ENCODE measurements around the gene MAP3K20.

MAP3K20 gene

DNA sequence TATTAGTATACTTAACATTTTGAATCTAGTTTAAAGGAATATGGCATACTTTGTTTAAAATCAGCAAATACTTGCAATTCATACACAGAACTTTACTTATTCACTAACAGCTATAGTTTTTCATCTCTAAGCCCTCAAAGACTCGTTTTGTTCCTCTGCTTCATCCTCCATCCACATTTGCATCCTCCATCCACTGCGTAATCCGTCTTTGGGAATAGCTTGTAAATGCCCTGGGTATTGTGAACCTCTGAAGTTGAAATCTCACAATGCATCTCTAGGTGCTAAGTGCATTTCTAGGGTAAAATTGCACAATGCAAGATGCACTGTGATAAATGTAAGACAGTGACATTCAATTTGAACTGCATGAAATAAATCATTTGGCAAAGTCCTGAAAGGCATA lies 163.2 kb downstream of the MAP3K20 start:
- TF ChIP-seq, protein P1, sequence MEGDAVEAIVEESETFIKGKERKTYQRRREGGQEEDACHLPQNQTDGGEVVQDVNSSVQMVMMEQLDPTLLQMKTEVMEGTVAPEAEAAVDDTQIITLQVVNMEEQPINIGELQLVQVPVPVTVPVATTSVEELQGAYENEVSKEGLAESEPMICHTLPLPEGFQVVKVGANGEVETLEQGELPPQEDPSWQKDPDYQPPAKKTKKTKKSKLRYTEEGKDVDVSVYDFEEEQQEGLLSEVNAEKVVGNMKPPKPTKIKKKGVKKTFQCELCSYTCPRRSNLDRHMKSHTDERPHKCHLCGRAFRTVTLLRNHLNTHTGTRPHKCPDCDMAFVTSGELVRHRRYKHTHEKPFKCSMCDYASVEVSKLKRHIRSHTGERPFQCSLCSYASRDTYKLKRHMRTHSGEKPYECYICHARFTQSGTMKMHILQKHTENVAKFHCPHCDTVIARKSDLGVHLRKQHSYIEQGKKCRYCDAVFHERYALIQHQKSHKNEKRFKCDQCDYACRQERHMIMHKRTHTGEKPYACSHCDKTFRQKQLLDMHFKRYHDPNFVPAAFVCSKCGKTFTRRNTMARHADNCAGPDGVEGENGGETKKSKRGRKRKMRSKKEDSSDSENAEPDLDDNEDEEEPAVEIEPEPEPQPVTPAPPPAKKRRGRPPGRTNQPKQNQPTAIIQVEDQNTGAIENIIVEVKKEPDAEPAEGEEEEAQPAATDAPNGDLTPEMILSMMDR (IDR thresholded peaks at IDR 0.05; ENCODE audit: low read length, missing control alignments) = no peak
- no peak overlapping the region for H3K4me3 ChIP-seq (replicated peaks; ENCODE audit: low read depth, low read length)
- DNase-seq (ENCODE audit: low read depth) = no peak

DNA sequence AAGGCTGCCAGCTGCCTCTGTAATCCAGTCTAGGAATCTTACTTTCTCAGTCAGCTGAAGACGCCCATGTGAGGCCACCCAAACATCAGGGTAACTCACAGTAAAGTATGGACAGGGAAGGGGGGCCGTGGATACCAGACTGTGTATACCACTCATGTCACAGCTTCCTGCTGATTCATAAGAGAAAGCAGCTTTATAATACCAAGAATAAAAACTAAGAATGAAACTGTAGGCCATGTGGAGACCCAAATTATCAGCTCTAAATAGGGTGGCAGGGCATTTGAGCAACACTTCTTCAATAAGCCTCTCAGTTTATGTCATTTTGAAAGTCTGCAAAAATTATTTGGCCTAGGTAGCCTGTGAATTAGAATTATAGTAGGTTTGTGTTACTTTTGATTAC lies 164.0 kb downstream of the MAP3K20 start:
- H3K4me3 ChIP-seq (replicated peaks; ENCODE audit: low read depth, low read length) = no peak overlapping the region
- no peak for DNase-seq (ENCODE audit: low read depth)
- TF ChIP-seq, protein P1 (IDR thresholded peaks at IDR 0.05; ENCODE audit: low read length, missing control alignments) = no peak

DNA sequence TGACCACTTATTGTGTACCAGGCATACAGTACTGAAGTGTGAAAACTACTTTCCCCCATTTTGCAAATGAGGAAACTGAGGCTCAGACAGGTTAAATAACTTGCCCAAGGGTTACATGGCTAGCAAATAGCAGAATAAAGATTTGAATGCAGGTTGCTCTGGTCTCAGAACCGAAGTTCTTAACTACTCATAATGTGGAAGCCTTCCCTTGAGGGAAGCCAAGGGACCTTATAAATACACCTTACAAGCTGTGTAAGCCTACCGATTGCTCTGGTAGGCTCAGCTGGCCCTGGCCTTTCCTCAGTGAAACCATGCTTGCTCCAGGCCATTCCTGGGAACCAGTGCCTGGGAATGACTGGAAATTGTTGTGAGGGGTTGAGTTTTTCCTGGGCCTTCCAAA lies 164.4 kb downstream of the MAP3K20 start:
- H3K4me3 ChIP-seq (replicated peaks; ENCODE audit: low read depth, low read length) = no peak overlapping the region
- DNase-seq (ENCODE audit: low read depth) = no peak
- TF ChIP-seq, protein P1 (IDR thresholded peaks at IDR 0.05; ENCODE audit: low read length, missing control alignments) = no peak

DNA sequence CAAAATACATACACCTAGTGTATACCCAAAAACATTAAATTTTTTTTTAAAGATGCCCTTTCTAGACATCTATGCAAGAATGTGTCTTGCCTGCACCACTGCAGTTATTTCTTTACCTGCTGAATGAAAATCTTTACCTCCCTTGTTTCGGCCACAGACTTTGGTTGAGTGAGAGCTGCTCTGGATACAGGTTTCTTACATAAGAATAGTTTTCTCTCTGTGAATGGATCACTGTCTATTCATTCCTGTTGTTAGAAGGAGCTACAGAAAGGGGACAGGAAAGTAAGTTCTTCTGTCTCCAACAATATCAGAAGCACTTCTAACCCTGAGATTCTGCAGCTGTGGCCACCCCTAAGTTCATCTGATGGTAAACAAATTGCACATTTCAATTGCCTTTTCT lies 166.0 kb downstream of the MAP3K20 start:
- H3K4me3 ChIP-seq (replicated peaks; ENCODE audit: low read depth, low read length) = no peak overlapping the region
- DNase-seq (ENCODE audit: low read depth) = no peak
- TF ChIP-seq, protein P1 (IDR thresholded peaks at IDR 0.05; ENCODE audit: low read length, missing control alignments) = no peak

DNA sequence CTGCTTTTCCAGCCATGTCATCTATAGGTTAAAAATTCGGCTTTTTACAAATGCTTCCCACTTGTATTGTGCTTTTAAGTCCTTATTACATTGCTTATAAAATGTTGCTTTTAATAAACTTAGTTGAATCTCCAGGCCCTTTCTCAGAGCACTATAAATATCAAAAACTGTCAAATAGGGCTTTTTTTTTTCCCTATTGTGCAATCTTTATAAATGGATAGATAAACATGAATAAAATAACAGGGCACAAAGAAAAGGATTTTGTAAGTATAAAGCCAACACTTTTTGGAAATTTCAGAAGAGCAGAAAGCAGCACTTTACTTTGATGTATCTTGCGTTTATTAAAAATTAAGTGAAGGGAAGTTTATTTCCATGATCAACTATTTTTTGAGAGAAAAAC lies 171.5 kb downstream of the MAP3K20 start:
- H3K4me3 ChIP-seq (replicated peaks; ENCODE audit: low read depth, low read length) = no peak overlapping the region
- DNase-seq (ENCODE audit: low read depth) = no peak
- TF ChIP-seq, protein P1 (IDR thresholded peaks at IDR 0.05; ENCODE audit: low read length, missing control alignments) = no peak

DNA sequence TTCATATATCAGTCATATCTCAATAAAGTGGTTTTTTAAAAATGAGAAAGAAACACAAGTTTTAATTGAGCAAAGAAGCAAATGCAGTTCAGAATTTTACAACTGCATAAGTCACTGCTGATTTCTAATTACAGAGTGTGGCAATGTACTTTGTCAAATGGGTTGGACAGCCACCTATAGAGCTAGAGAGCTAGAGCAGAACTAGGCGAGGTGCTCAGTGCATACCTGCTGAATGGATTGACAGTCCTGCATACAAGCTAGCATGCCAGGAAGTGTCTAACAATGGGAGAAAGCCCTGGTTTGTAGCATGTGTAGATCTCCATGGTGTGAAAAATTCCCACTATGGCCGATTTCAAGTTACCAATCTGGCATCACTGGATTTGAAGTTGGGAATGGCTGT lies 172.7 kb downstream of the MAP3K20 start:
- TF ChIP-seq, protein P1 (IDR thresholded peaks at IDR 0.05; ENCODE audit: low read length, missing control alignments) = no peak
- H3K4me3 ChIP-seq (replicated peaks; ENCODE audit: low read depth, low read length) = no peak overlapping the region
- DNase-seq (ENCODE audit: low read depth) = no peak
